NCI-H1417 (cell line): ENCODE results near the gene ASPG.

ENCODE experiments used
- DNase-seq, 3 experiments: peaks; one replicate each; lab custom pipeline; 2025; lab: John Stamatoyannopoulos, UW

The ASPG gene

DNA sequence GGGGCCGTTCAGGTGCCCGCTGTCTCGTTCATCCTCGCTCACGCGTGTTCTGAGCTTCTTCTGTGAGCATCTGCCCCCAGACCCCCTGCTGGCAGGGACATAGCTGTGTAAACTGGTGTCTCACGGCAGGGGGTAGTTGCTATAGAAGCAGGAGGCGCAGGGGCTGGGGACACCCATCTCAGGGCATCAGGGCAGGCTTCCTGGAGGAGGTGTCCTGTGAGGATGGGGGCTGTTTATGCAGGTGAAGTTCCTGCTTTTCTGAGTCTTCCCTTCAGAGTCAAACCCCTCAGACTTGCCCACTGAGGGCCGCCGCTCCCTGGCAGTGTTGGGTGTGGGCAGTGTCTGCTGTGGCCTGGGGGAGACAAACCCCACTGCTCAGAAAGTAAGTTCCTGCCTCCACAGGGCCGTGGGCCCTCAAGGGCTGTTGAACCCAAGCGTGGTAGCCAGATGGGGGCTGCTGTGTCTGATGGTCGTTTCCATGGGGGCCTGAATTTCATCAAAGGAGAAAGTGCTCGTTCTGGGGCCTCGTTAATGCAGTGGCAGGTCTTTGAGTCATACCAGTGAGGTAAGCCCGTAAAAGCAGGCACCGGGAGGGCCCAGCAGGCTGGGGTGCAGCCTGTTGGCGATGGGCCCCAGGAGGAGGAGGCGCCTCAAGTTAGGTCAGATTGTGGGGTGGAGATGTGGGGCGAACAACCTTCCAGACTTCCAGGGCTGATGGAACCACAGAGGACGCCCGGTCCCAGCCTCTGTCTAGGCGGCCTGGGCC is 76.3 kb downstream of the ASPG start:
- DNase-seq, result peak; percentile 11 to 84 (median 62)

GRCh38 chr14:104162495-104162894 is 77.0 kb downstream of the ASPG start:
- no peak for DNase-seq

DNA sequence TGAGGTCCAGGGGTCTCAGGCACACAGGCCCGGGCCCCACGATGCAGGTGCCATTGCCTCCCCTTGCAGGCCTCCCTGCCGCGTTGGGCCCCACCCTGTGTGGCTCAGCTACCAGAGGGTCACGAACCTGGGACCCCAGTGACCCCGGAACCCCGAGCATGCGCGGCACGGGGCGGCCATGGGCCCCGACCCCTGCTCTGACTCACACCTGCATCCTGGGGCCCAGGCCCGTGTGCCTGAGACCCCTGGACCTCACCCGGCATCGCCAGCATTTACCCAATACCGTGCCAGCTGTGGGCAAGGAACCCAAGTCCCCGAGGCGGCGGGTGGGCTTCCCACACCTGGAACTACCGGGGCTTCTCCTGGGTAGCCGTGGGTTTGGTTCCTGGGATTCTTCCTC is 78.0 kb downstream of the ASPG start:
- no peak for DNase-seq

DNA sequence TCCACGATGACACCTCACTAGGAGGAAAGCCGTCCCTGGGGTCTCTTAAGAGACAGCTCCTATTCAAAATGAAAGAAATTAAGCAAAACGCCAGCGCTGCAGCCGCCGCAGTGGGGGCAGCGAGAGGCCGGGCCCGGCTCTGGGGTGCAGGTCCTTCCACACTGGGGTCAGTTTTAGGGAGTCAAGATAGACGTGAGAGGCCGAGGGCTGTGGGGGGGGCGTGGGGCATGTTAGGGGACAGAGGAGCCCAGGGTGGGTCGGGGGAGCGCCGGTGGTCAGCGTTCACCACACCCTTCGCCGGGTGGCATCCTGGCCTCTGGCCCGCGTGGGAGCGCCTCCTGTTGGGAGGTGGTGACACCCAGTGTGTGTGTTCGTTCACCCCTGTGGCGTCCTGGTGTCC is 78.5 kb downstream of the ASPG start:
- no peak for DNase-seq

- no peak for DNase-seq
Observed at GRCh38 chr14:104164512-104164911, 79.0 kb downstream of the ASPG start.
